Chondrocyte (in vitro differentiated cells): ENCODE results near the gene ACTR5. TPM values are rescaled to one million over a fixed set of nuclear protein-coding genes. Genes with fewer than 3 reads are reported as not detected.
A peak's percentile ranks its signal among the peaks of the same experiment; 100 is the strongest.

Experiments used
- DNase-seq: peaks from one replicate; pipeline ENCODE4 v3.0.0; 2021; ENCODE audit warnings: mixed read lengths, low spot score
- H3K27ac Mint-ChIP-seq: one replicate; pipeline ENCODE4 v1.8.0; 2021; ENCODE audit warnings: mild to moderate bottlenecking, moderate library complexity, mixed read lengths; ENCODE audit not compliant: unreplicated experiment
- H3K27me3 Mint-ChIP-seq: 2 replicates; pipeline ENCODE4 v1.8.0; 2021; ENCODE audit warnings: low read depth, mixed read lengths
- H3K36me3 Mint-ChIP-seq: 2 replicates; pipeline ENCODE4 v1.8.0; 2021; ENCODE audit warnings: low read depth, mixed read lengths
- H3K4me1 Mint-ChIP-seq: 2 replicates; pipeline ENCODE4 v1.8.0; 2021; ENCODE audit warnings: low read depth, mild to moderate bottlenecking, mixed read lengths
- H3K4me3 Mint-ChIP-seq: one replicate; pipeline ENCODE4 v1.8.0; 2021; ENCODE audit warnings: mild to moderate bottlenecking, moderate library complexity, mixed read lengths; ENCODE audit not compliant: unreplicated experiment
- H3K9me3 Mint-ChIP-seq: 2 replicates; pipeline ENCODE4 v1.8.0; 2021; ENCODE audit warnings: low read depth, mixed read lengths
- total RNA-seq: library from RNA; stranded (reverse); gene quantifications from 3 replicates; pipeline ENCODE4 v1.2.1, GENCODE V29; 2021
- TF ChIP-seq, protein P1 (sequence below): fragments of 200-600 bp; sonication (generic); IDR thresholded peaks from 2 replicates; pipeline ENCODE4 v1.5.0; 2021; ENCODE audit warnings: antibody characterized with exemption, mild to moderate bottlenecking, moderate library complexity

ACTR5 gene
- total RNA-seq, 1 donor from 2014 or later = 4.9 TPM

DNA sequence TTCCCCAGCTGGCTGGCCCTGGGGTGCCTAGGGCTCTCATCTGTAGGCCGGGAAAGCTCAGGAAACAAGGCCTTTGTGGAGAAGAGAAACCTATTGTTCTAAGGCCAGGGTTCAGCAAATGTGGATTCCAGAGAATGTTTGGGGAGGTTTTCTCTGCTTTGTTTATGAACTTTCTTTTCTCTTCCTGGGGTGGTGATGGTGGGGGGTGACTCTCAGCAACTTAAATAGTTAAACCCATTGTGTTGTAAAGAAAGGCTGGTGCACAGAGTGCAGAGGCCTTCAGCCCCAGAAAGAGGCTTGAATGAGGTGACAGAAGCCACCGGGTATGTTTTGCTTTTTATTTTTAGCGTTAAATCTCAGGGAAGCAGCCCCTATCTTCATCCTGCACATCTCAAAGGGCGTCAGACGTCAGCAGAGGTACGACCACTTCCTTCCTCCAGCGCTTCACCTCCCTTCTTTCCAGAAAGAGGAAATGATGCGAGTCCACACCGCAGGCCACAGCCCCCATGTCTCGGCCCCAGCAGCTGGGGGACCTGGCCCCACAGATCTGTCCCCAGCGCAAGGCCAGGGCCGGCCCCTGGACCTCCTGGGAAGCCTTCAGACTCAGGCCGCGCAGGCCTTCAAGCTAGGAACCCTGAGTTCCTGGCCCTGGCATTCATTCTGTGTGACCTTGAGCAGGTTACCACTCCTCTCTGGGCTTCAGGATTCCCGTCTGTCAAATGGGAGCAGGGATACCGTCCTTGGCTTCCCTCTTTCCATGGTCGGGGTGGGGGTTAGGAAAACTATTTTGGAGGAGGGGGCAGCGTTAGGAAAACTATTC, 56.6 kb downstream of the ACTR5 start:
- TF ChIP-seq, protein P1, sequence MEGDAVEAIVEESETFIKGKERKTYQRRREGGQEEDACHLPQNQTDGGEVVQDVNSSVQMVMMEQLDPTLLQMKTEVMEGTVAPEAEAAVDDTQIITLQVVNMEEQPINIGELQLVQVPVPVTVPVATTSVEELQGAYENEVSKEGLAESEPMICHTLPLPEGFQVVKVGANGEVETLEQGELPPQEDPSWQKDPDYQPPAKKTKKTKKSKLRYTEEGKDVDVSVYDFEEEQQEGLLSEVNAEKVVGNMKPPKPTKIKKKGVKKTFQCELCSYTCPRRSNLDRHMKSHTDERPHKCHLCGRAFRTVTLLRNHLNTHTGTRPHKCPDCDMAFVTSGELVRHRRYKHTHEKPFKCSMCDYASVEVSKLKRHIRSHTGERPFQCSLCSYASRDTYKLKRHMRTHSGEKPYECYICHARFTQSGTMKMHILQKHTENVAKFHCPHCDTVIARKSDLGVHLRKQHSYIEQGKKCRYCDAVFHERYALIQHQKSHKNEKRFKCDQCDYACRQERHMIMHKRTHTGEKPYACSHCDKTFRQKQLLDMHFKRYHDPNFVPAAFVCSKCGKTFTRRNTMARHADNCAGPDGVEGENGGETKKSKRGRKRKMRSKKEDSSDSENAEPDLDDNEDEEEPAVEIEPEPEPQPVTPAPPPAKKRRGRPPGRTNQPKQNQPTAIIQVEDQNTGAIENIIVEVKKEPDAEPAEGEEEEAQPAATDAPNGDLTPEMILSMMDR = no peak
- H3K27ac Mint-ChIP-seq = no peak overlapping the region
- no peaks in the 10 kb centered on the region for H3K9me3 Mint-ChIP-seq
- DNase-seq = no peak
- H3K27me3 Mint-ChIP-seq = peaks cover 27% of the 10 kb centered on the region
- H3K36me3 Mint-ChIP-seq = no peaks in the 10 kb centered on the region
- peaks cover 3% of the 10 kb centered on the region for H3K4me1 Mint-ChIP-seq
- H3K4me3 Mint-ChIP-seq = peak overlapping the region; percentile 50

DNA sequence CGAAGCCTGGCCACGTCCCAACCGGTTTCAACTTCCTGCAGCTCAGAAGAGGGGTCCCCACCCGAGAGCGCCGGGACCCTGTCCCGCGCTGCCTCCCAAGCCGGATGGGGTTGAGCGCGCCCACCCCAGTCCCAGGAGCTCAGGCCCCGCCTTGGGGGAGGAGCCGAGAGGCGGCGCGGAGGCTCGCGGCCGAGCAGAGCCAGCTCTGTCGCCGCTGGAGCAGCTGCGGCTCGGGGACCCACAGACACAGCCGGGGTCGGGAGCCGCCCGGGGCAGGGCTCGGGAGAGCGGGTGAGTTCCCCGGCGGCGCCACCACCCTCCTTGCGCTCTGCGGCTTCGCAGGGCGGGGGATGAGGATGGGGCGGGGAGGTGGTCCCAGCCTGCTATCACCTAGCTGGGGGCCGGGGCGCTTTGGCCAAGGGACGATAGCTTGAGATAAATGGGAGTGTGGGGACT, 57.3 kb downstream of the ACTR5 start, which contains the start of gene PPP1R16B:
PPP1R16B (plus strand) TSS at position 196 of the 456 bp plus-strand sequence. CDS start 30,229 bp downstream, outside the sequence.
- DNase-seq = no peak

DNA sequence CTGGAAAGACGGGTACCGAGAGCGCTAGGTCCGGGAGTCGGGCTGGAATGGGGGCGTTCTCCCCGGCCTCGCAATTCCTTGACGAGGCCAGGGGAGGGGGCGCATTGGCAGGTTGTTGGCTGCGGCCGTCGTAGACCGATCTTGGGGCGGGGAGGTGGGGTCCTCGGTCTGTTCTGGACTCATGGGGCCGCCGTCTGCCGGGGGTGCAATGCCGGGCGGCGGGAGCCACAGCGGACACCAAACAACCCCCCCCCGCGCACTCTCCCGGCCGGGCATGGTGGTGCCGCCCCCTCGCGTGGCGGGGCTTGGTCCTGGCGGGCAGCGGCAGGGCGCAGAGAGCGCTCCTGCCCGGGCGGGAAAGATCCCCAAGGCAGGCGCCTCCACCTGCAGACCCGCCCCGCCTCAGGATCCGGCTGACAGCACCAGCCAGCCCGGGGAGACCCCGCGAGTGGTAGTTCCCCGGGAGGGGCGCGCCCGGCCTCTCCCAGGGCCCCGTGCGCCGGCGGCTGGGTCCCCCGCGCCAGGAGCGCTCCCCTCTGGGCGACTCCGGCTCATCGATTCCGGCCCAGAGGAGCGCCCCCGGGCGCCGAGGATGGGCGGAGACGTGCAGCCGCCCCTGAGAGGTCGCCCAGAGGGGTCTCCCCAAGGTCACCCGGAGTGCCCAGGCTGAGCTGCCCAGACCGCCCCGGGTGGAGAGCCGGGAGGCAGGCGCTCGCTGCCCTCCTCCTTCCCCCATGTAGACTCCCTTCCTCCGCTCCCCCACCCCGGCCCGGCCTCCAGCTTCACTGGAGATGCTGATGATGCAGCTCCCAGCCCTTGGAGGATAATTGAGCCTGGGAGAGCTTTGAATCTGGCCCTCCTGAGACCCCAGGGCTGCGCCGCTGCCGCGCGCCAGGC, 57.9 kb downstream of the ACTR5 start:
- TF ChIP-seq, protein P1 = peak; percentile 27
- Mint-ChIP-seq H3K4me3 (peak overlapping the region; percentile 67), H3K27ac (no peak overlapping the region), H3K9me3 (no peaks in the 10 kb centered on the region), H3K27me3 (peaks cover 37% of the 10 kb centered on the region), H3K36me3 (no peaks in the 10 kb centered on the region), H3K4me1 (peaks cover 3% of the 10 kb centered on the region)
- no peak for DNase-seq

More for the DNA sequence above, 57.3 kb downstream of the ACTR5 start, which contains the start of gene PPP1R16B:
- H3K27me3 Mint-ChIP-seq = peaks cover 33% of the 10 kb centered on the region
- no peaks in the 10 kb centered on the region for H3K9me3 Mint-ChIP-seq
- H3K4me3 Mint-ChIP-seq = peak within 1 kb of the TSS; percentile 67
- TF ChIP-seq, protein P1 = no peak
- H3K36me3 Mint-ChIP-seq = no peaks in the 10 kb centered on the region
- no peak within 1 kb of the TSS for H3K27ac Mint-ChIP-seq
- H3K4me1 Mint-ChIP-seq = peaks cover 3% of the 10 kb centered on the region

DNA sequence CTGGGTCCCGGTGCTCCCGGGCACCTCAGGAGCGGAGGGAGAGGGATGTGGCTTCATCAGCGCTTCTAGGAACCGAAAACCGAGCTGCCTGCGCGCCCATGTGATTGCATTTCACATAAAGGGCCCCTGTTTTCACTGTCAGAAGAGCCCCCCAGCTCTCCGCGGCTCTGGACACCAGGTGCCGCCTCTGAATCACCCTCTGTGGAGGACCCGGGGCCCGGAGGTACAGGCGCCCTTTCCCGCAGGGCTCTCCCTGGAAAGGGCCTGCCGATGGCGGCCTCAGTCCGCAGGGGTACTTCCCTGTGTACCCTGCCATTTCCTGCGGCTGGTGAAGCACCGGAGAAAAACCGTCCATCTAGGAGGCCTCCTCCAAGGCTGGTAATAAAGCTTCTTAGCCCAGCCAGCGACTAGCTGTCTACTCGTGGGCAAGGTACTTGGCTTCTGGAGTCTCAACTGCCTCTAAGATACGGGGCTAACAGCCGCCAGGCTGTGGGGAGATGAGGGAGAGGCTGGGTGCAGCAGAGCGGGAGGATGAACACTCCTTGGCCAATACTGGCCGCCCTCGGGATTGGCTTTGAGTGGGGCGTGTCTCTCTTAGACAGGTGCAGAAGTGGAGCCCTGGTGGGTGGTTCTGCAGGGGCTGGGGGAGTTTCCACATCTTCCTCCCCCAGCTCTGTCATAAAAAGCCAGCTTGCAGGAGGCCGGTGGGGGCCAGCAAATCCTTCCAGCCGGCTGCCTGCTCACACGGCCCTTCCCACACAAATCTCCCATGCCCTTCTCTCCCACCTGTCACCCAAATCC, 58.8 kb downstream of the ACTR5 start:
- no peak for DNase-seq
- Mint-ChIP-seq H3K9me3 (peaks cover 5% of the 10 kb centered on the region), H3K4me3 (peak overlapping the region; percentile 4), H3K4me1 (peaks cover 3% of the 10 kb centered on the region), H3K27me3 (peaks cover 43% of the 10 kb centered on the region), H3K27ac (no peak overlapping the region), H3K36me3 (no peaks in the 10 kb centered on the region)
- TF ChIP-seq, protein P1 = no peak
